ENCODE measurements around the gene DENND1A.

Gene DENND1A

DNA sequence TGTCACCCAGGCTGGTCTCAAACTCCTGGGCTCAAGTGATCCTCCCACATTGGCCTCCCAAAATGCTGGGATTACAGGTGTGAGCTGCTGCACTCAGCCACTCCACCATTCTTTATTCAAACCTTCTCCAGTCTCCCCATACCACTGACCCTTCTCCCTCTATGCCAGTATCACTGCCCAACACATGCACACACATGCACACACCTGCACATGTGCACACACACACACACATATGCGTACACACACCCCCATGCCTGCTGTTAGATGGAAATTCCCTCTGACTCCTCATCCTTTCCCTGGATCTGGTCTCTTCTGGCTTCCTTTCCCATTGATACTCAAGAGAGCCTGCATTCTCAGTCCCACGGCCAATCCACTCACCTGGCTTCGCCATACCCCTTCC lies 404.0 kb downstream of the DENND1A start:
- TF ChIP-seq, protein P1, sequence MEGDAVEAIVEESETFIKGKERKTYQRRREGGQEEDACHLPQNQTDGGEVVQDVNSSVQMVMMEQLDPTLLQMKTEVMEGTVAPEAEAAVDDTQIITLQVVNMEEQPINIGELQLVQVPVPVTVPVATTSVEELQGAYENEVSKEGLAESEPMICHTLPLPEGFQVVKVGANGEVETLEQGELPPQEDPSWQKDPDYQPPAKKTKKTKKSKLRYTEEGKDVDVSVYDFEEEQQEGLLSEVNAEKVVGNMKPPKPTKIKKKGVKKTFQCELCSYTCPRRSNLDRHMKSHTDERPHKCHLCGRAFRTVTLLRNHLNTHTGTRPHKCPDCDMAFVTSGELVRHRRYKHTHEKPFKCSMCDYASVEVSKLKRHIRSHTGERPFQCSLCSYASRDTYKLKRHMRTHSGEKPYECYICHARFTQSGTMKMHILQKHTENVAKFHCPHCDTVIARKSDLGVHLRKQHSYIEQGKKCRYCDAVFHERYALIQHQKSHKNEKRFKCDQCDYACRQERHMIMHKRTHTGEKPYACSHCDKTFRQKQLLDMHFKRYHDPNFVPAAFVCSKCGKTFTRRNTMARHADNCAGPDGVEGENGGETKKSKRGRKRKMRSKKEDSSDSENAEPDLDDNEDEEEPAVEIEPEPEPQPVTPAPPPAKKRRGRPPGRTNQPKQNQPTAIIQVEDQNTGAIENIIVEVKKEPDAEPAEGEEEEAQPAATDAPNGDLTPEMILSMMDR (IDR thresholded peaks at IDR 0.05), result no peak

DNA sequence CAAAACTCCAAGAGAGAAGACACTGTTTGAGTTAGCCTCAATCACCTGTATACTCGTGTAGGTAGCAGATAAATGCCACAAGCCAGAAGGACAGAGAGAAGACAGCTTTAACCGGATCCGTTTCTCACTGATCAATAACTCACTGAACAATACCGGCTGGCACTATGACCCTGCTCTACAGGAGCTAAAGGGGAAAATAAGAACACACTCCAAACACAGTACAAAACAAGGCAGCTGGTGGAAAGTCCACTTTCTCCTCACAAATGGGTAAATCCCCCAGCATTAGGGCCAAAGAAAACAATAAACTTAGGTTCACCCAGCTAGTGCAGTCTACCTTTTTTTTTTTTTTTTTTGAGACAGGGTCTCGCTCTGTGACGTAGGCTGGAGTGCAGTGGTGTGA lies 404.5 kb downstream of the DENND1A start:
- TF ChIP-seq, protein P1 (IDR thresholded peaks at IDR 0.05), result no peak

DNA sequence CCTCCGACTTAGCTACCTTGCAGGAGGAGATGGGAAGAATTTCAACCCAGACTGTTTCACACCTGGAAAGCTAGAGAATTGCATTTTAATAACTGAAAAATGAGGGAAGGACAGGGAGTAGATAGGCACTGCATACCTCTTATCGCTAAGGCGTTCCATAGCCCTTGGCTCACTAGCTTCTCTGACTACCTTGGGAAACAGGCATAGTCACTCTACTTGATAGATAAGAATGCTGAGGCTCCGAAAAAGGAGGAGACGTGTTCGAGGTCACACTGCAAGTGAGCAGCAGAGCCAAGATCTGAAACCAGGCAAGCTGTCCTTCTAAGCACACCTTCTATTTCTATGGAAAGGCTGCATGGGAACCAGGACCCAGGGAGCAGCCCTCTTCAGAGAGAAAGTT lies 405.1 kb downstream of the DENND1A start:
- TF ChIP-seq, protein P1 (IDR thresholded peaks at IDR 0.05), result no peak

DNA sequence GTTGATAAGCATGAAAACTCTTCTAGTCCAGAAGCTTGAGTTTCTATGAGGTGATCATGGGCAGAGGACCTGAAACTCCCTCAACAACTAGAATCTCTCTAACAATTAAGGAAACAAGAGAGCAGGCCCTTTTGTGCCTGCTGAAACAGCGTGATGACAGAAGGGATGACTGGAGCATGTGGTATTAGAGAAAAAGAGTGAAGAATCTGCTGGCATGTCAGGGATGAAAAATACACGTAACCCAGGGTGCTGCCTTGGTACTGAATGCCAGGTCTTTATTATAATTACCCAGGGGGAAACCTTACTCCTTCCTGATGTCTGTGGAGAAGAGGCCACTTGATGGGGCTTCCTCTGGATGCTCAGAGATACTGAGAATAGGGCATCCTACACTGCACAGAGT lies 406.1 kb downstream of the DENND1A start:
- TF ChIP-seq, protein P1 (IDR thresholded peaks at IDR 0.05), result no peak

DNA sequence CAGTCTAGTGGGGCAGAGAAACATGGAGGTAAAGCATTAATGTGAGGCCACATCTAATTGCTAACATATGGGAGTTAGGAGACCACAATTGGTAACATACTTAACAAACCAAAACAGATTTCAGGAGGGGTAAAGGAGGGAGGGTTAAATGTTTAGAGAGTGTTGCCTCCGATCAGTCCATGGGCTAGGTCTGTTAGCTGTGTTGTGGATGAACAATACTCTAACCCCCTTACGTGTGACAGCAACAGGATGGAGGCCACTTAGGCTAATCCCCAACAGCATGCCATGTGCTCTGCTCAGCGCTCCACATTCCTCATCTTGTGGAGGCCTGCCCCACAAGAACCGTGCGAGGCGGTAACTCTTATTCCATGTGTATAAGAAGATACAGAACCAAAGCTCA lies 406.9 kb downstream of the DENND1A start:
- TF ChIP-seq, protein P1 (IDR thresholded peaks at IDR 0.05), result no peak

DNA sequence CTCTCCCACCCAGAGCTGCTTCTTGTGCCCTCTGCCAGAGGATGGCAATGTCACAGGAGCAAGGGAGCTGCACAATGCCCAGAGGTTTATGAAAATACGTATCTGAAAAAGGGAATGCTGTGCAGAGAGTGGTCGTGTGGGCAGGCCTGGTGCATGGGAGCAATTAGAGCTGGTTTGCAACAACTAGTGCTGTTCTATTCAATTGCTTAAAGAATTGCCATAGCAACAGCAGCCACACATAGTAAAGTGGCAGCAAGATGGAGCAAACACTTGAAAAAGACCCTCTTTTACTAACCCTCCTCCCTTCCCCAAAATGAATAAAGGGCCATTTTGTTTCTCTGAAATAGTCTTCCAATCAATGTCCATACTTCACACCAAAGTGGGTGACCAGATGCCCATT lies 407.7 kb downstream of the DENND1A start:
- TF ChIP-seq, protein P1 (IDR thresholded peaks at IDR 0.05), result no peak

DNA sequence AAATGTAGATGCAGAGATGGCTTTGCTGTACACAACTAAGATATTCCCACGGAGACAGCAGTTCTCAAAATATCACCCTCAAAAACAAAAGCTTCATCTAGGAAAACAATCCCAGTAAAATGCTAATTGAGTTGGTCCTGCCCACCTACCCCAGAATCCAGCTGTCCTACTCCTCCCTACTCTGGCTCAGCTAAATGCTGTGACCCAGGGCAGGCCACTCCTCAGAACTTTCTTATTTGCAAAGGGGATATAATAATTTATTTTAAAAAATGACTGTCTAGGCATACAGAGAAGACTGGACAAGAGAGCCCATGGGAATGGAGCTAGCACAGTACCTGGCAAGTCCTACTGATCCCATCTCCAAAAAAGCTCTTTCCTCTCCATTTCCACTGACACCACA lies 411.6 kb downstream of the DENND1A start:
- TF ChIP-seq, protein P1 (IDR thresholded peaks at IDR 0.05), result no peak

DNA sequence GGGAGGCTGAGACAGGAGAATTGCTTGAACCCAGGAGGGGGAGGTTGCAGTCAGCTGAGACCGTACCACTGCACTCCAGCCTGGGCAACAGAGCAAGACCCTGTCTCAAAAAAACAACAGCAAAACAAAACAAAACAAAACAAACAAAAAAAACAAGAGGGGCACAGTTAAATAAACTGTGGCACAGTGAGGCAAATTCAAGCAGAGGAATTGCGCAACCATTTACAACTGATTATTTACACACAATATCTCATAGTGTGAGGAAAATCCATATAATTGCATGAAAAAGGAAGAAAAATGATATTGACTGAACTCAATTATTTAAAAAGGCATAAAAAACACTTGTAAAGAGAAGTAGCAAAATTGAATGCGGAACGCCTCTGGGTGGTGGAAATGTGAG lies 412.4 kb downstream of the DENND1A start:
- TF ChIP-seq, protein P1 (IDR thresholded peaks at IDR 0.05), result no peak

Measured in LNCAP (cell line).